ENCODE data around the gene ARL16. TPM values are rescaled to one million over a fixed set of nuclear protein-coding genes. Genes with fewer than 3 reads are reported as not detected.

ARL16 gene
- polyA plus RNA-seq, 1 donor (not counting 4 experiments of a cell fraction or from before 2014, with no cell fraction given) = 48.7 TPM

DNA sequence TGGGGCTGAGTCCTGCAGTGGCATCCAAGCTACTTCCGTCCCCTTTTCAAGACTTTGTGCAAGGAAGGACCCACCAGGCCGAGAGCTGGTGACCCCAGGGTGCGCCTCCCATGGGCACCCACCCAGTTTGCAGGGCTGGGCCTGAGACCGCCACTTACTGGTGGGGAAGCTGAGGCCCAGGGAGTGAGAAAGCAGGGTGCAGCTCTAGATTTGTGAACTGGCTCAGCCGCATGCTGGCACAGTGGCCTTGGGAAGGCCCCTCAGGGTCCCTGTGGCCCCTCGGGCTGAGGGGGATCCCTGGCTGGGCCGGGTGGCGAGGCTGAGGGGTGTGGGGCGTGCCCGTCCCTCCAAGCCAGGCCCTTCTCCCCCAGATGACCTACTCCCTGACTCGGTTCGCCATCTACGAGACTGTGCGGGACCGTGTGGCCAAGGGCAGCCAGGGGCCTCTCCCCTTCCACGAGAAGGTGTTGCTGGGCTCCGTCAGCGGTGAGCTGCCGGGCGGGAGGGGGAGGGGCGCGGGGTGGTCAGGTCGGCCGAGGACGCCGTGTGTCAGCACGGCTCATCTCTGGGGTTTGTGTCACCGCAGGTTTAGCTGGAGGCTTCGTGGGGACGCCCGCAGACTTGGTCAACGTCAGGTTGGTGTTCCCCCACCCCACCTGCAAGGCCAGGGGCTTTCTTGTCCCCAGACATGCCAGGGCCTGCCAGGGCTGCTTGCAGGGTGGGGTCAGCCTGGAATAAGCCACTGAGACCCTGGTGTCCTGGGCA is 31.7 kb upstream of the ARL16 start:
- peaks cover 0 to 11% of the 10 kb centered on the region in 2 experiments for H3K36me3 ChIP-seq (ENCODE audit: control insufficient read depth in 2 of 2, extremely low read depth in 1 of 2, insufficient read depth in 2 of 2, low read length in 2 of 2)
- no peak for TF ChIP-seq EZH2 (IDR thresholded peaks at IDR 0.05; ENCODE audit: low read length)
- TF ChIP-seq, protein P1, sequence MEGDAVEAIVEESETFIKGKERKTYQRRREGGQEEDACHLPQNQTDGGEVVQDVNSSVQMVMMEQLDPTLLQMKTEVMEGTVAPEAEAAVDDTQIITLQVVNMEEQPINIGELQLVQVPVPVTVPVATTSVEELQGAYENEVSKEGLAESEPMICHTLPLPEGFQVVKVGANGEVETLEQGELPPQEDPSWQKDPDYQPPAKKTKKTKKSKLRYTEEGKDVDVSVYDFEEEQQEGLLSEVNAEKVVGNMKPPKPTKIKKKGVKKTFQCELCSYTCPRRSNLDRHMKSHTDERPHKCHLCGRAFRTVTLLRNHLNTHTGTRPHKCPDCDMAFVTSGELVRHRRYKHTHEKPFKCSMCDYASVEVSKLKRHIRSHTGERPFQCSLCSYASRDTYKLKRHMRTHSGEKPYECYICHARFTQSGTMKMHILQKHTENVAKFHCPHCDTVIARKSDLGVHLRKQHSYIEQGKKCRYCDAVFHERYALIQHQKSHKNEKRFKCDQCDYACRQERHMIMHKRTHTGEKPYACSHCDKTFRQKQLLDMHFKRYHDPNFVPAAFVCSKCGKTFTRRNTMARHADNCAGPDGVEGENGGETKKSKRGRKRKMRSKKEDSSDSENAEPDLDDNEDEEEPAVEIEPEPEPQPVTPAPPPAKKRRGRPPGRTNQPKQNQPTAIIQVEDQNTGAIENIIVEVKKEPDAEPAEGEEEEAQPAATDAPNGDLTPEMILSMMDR (optimal IDR thresholded peaks at IDR 0.05 in 1 of 3, IDR thresholded peaks at IDR 0.05 in 1 of 3, conservative IDR thresholded peaks at IDR 0.05 in 1 of 3; ENCODE audit: extremely low read depth in 1 of 3, insufficient read depth in 2 of 3, low read length in 3 of 3) = no peak
- no peak overlapping the region for H2AFZ ChIP-seq (ENCODE audit: control insufficient read depth, low read length)
- H3K27me3 ChIP-seq (ENCODE audit: control insufficient read depth, extremely low read depth, insufficient read depth, low read length) = no peaks in the 10 kb centered on the region
- no peak for DNase-seq (ENCODE audit: low read depth, low spot score)
- H4K20me1 ChIP-seq (ENCODE audit: control insufficient read depth, extremely low read depth, insufficient read depth, low read length) = no peaks in the 10 kb centered on the region
- no peak overlapping the region for H3K9ac ChIP-seq (ENCODE audit: control insufficient read depth, extremely low read depth, insufficient read depth, low read length)
- peaks cover 21% of the 10 kb centered on the region for H3K79me2 ChIP-seq (ENCODE audit: control insufficient read depth, insufficient read depth, low read length)
- no peaks in the 10 kb centered on the region for H3K9me1 ChIP-seq (ENCODE audit: control insufficient read depth, extremely low read depth, insufficient read depth, low read length)
- dilution Hi-C loops (cut with MboI; ENCODE audit: extremely low pct_ligation_motif_present, low sequenced_read_pairs) = no loop called here
- H3K4me3 ChIP-seq (ENCODE audit: control insufficient read depth in 2 of 3, extremely low read depth in 1 of 3, insufficient read depth in 2 of 3, low read depth in 1 of 3, low read length in 3 of 3) = no peak overlapping the region
- H3K4me2 ChIP-seq (ENCODE audit: control insufficient read depth, extremely low read depth, insufficient read depth, low read depth, low read length) = no peak overlapping the region
- H3K9me3 ChIP-seq (ENCODE audit: control insufficient read depth, low read depth, low read length) = no peaks in the 10 kb centered on the region
- no peak overlapping the region for H3K27ac ChIP-seq (ENCODE audit: control insufficient read depth, insufficient read depth, low read length)
- no peak for FAIRE-seq
- H3K4me1 ChIP-seq (ENCODE audit: control insufficient read depth, extremely low read depth, insufficient read depth, low read length) = peaks cover 23% of the 10 kb centered on the region

DNA sequence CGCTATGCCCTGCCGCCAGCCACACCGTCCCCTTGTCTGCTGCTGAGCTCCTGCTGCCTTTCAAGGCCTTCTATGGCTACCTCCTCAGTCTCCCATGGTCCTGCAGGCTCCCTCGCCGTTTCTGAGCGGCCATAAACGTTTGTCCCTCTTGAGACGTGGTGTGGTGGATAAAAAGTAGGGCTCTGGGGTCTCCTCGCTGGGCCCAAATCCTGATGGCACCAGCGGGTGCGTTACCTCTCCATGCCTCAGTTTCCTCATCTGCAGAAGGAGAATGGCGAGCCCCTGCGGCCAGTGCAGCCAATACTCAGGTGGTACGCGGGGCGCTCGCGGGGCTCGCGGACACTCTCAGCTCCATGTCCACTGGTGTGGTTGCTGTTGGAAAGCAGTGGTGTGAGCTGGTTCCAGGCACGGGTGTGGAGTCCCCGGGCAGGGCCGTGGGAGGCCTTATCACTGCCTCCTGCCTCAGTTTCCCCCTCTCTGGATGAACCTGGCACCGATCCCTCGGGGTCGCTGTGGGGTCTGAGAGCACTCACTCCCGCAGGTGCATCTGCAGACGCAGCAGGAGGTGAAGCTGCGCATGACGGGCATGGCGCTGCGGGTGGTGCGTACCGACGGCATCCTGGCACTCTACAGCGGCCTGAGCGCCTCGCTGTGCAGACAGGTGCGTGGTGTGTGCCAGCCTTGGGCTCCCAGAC is 31.0 kb upstream of the ARL16 start:
- Histone ChIP-seq H2AFZ (ENCODE audit: control insufficient read depth, low read length) (no peak overlapping the region), H4K20me1 (ENCODE audit: control insufficient read depth, extremely low read depth, insufficient read depth, low read length) (no peaks in the 10 kb centered on the region), H3K9ac (ENCODE audit: control insufficient read depth, extremely low read depth, insufficient read depth, low read length) (no peak overlapping the region), H3K9me1 (ENCODE audit: control insufficient read depth, extremely low read depth, insufficient read depth, low read length) (no peaks in the 10 kb centered on the region), H3K27ac (ENCODE audit: control insufficient read depth, insufficient read depth, low read length) (no peak overlapping the region), H3K79me2 (ENCODE audit: control insufficient read depth, insufficient read depth, low read length) (peaks cover 21% of the 10 kb centered on the region), H3K4me2 (ENCODE audit: control insufficient read depth, extremely low read depth, insufficient read depth, low read depth, low read length) (no peak overlapping the region), H3K4me3 (ENCODE audit: control insufficient read depth in 2 of 3, extremely low read depth in 1 of 3, insufficient read depth in 2 of 3, low read depth in 1 of 3, low read length in 3 of 3) (no peak overlapping the region), H3K9me3 (ENCODE audit: control insufficient read depth, low read depth, low read length) (no peaks in the 10 kb centered on the region), H3K27me3 (ENCODE audit: control insufficient read depth, extremely low read depth, insufficient read depth, low read length) (no peaks in the 10 kb centered on the region), H3K4me1 (ENCODE audit: control insufficient read depth, extremely low read depth, insufficient read depth, low read length) (peaks cover 23% of the 10 kb centered on the region), H3K36me3 (ENCODE audit: control insufficient read depth in 2 of 2, extremely low read depth in 1 of 2, insufficient read depth in 2 of 2, low read length in 2 of 2) (peaks cover 0 to 8% of the 10 kb centered on the region in 2 experiments)
- no peak for TF ChIP-seq EZH2 (IDR thresholded peaks at IDR 0.05; ENCODE audit: low read length)
- TF ChIP-seq, protein P1 (optimal IDR thresholded peaks at IDR 0.05 in 1 of 3, IDR thresholded peaks at IDR 0.05 in 1 of 3, conservative IDR thresholded peaks at IDR 0.05 in 1 of 3; ENCODE audit: extremely low read depth in 1 of 3, insufficient read depth in 2 of 3, low read length in 3 of 3) = no peak
- dilution Hi-C loops (cut with MboI; ENCODE audit: extremely low pct_ligation_motif_present, low sequenced_read_pairs) = no loop called here
- FAIRE-seq (no peak), DNase-seq (ENCODE audit: low read depth, low spot score) (no peak)

Data from keratinocyte (primary cell).